Loucy (cell line): ENCODE results near the gene NIM1K.

Source experiments
- H2AFZ ChIP-seq: fragments of 200-600 bp; sonication (generic); 2 replicates; pipeline ENCODE4 v1.6.0; 2016; ENCODE audit warnings: antibody characterized with exemption, mild to moderate bottlenecking, low read length, moderate library complexity
- H3F3A ChIP-seq: fragments of 200-600 bp; 2 replicates; pipeline ENCODE4 v1.6.0; 2016; ENCODE audit warnings: antibody characterized with exemption, low read depth, mild to moderate bottlenecking
- H3K27me3 ChIP-seq: fragments of 200-600 bp; sonication (generic); 2 replicates; pipeline ENCODE4 v1.6.1; 2014; ENCODE audit warnings: low read length, mild to moderate bottlenecking; ENCODE audit not compliant: insufficient read depth, poor library complexity, severe bottlenecking
- H3K36me3 ChIP-seq: fragments of 200-600 bp; sonication (generic); 2 replicates; pipeline ENCODE4 v1.6.1; 2016; ENCODE audit warnings: low read length; ENCODE audit not compliant: insufficient read depth
- H3K4me1 ChIP-seq: fragments of 200-600 bp; sonication (generic); 2 replicates; pipeline ENCODE4 v1.5.1; 2014; ENCODE audit warnings: low read length, mild to moderate bottlenecking; ENCODE audit not compliant: insufficient read depth, poor library complexity, severe bottlenecking
- H3K4me2 ChIP-seq: fragments of 200-600 bp; sonication (generic); 2 replicates; pipeline ENCODE4 v1.6.0; 2014; ENCODE audit warnings: antibody characterized with exemption, low read length, low read depth, mild to moderate bottlenecking; ENCODE audit not compliant: poor library complexity, severe bottlenecking
- H3K4me3 ChIP-seq: fragments of 200-600 bp; sonication (generic); 2 replicates; pipeline ENCODE4 v1.5.1; 2014; ENCODE audit warnings: low read length, mild to moderate bottlenecking, mixed read lengths; ENCODE audit not compliant: poor library complexity, severe bottlenecking
- H3K79me2 ChIP-seq: fragments of 200-600 bp; sonication (generic); 2 replicates; pipeline ENCODE4 v1.6.1; 2014; ENCODE audit warnings: low read length; ENCODE audit not compliant: insufficient read depth
- H3K9ac ChIP-seq: fragments of 200-600 bp; sonication (generic); 2 replicates; pipeline ENCODE4 v1.6.0; 2014; ENCODE audit warnings: mild to moderate bottlenecking, low read depth, low read length, moderate library complexity; ENCODE audit not compliant: poor library complexity, severe bottlenecking
- H3K9me2 ChIP-seq: fragments of 200-600 bp; sonication (generic); replicated peaks from 2 replicates; pipeline ENCODE4 v1.6.1; 2016; ENCODE audit warnings: low read depth, low read length, mixed read lengths
- H3K9me3 ChIP-seq: fragments of 200-600 bp; sonication (generic); 2 replicates; pipeline ENCODE4 v1.6.1; 2014; ENCODE audit warnings: mild to moderate bottlenecking, antibody characterized with exemption, low read length, low read depth; ENCODE audit not compliant: insufficient read depth
- H4K20me1 ChIP-seq: fragments of 200-600 bp; sonication (generic); 2 replicates; pipeline ENCODE4 v1.6.0; 2014; ENCODE audit warnings: antibody characterized with exemption, low read length, mild to moderate bottlenecking; ENCODE audit not compliant: insufficient read depth, poor library complexity, severe bottlenecking
- EZH2phosphoT487 ChIP-seq: fragments of 200-600 bp; IDR thresholded peaks from 2 replicates; pipeline ENCODE4 v1.6.1; 2018; ENCODE audit warnings: antibody characterized with exemption, mild to moderate bottlenecking, moderate library complexity, borderline replicate concordance
- TF ChIP-seq, protein P1 (sequence below): fragments of 200-600 bp; sonication (generic); conservative IDR thresholded peaks from 2 replicates; pipeline ENCODE4 v1.5.1; 2014; ENCODE audit warnings: mild to moderate bottlenecking, antibody characterized with exemption, low read length

Gene NIM1K

DNA sequence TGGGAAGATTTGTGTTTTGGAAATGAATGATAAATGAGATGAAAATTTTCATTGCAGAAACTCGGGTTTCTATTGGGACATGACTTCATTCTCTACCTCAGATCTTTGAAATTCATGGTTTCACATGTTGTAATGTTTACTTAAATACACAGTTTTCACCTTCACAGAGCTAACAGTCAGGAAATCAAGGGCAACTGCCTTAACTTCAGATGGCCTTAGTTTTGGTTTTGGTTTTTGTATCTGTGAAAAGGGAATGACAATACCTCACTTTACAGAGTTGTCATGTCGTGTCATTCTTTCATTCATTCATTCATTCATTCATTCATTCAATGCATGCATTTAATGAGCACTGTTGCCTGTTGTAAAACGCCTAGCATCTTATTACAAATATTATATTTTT is 41.9 kb downstream of the NIM1K start:
- Histone ChIP-seq H3K79me2 (no peaks in the 10 kb centered on the region), H3F3A (no peaks in the 10 kb centered on the region), H3K27me3 (no peaks in the 10 kb centered on the region), H3K4me1 (peaks cover 4% of the 10 kb centered on the region), H4K20me1 (no peaks in the 10 kb centered on the region), H3K9ac (no peak overlapping the region), H3K4me2 (no peak overlapping the region), H3K9me2 (no peaks in the 10 kb centered on the region), H3K4me3 (no peak overlapping the region), H3K36me3 (no peaks in the 10 kb centered on the region), H2AFZ (peak overlapping the region; percentile 56; the same call in 1 of the 2 replicates), H3K9me3 (no peaks in the 10 kb centered on the region)
- TF ChIP-seq, protein P1, sequence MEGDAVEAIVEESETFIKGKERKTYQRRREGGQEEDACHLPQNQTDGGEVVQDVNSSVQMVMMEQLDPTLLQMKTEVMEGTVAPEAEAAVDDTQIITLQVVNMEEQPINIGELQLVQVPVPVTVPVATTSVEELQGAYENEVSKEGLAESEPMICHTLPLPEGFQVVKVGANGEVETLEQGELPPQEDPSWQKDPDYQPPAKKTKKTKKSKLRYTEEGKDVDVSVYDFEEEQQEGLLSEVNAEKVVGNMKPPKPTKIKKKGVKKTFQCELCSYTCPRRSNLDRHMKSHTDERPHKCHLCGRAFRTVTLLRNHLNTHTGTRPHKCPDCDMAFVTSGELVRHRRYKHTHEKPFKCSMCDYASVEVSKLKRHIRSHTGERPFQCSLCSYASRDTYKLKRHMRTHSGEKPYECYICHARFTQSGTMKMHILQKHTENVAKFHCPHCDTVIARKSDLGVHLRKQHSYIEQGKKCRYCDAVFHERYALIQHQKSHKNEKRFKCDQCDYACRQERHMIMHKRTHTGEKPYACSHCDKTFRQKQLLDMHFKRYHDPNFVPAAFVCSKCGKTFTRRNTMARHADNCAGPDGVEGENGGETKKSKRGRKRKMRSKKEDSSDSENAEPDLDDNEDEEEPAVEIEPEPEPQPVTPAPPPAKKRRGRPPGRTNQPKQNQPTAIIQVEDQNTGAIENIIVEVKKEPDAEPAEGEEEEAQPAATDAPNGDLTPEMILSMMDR: no peak
- TF ChIP-seq EZH2phosphoT487: no peak

DNA sequence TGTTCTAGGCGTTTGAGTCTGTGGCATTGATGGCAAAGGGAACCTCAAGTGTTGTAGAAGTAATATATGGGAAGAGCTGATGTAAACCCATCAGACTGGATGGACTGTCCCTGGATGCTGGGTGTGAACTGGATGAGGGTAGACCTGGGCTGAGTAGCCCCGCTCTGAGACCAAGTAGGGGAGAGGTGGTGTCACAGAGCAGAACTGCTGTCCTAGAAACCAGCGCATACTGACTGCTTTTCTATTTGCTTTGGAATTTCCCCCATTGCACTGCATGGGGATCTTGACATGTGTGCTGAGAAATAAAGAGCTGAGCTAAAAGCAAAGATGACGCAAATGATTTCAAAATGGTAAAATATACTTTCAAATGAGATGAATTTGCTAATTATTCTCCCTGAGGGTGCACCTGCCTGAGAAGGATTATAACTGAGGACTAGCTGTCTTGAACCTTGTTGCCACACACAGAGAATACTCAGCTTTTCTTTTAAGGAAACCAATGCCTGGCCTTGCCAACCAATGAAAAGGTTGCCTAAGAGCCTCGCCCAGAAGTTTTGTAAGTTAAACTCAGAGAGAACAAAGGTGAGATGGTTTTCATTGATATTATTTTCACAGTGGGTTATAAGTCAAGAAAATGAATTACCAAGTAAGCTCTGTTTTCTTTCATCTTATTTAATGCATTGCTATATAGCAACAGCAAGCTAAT is 44.8 kb downstream of the NIM1K start:
- no peaks in the 10 kb centered on the region for H3F3A ChIP-seq
- H3K27me3 ChIP-seq: no peaks in the 10 kb centered on the region
- H3K9me2 ChIP-seq: no peaks in the 10 kb centered on the region
- no peak overlapping the region for H3K4me3 ChIP-seq
- TF ChIP-seq, protein P1: no peak
- no peak for TF ChIP-seq EZH2phosphoT487
- H4K20me1 ChIP-seq: no peaks in the 10 kb centered on the region
- peaks cover 4% of the 10 kb centered on the region for H3K4me1 ChIP-seq
- no peaks in the 10 kb centered on the region for H3K79me2 ChIP-seq
- no peak overlapping the region for H3K9ac ChIP-seq
- no peak overlapping the region for H2AFZ ChIP-seq
- H3K36me3 ChIP-seq: no peaks in the 10 kb centered on the region
- no peak overlapping the region for H3K4me2 ChIP-seq
- no peaks in the 10 kb centered on the region for H3K9me3 ChIP-seq

DNA sequence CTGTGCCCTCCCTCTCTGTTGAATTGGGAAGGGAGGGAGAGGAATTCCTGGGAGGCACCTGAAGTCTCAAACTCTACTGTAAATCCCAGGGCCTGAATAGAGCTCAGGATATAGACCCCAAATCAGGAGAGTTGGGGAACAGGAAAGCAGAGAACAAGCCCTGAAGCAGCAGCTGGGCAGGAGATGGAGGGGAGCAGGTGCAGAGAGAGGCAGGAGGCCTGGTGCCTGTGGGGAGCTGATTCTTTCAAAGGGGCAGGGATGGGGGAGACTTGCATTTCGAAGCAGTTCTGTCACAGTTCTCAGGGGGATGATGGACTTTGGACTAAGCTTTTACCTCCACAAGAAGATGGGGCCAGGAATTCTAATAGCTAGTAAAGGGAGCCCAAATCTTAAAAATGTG is 50.2 kb downstream of the NIM1K start:
- Histone ChIP-seq H3K36me3 (no peaks in the 10 kb centered on the region), H3K9me2 (no peaks in the 10 kb centered on the region), H2AFZ (no peak overlapping the region), H3K4me2 (peak overlapping the region; percentile 29), H3K79me2 (no peaks in the 10 kb centered on the region), H3K9ac (no peak overlapping the region), H3K4me3 (no peak overlapping the region), H3K9me3 (no peaks in the 10 kb centered on the region), H3K4me1 (no peaks in the 10 kb centered on the region), H3F3A (no peaks in the 10 kb centered on the region), H3K27me3 (no peaks in the 10 kb centered on the region), H4K20me1 (no peaks in the 10 kb centered on the region)
- TF ChIP-seq EZH2phosphoT487: no peak
- TF ChIP-seq, protein P1: no peak
